Esophagus muscularis mucosa (tissue), 4 donors: Measurements from ENCODE around the gene S1PR3.

Experiments
- EP300 ChIP-seq: sonication (generic); formaldehyde crosslinking; IDR thresholded peaks from one replicate; pipeline ENCODE4 v1.6.1; 2017; ENCODE audit warnings: antibody characterized with exemption
- POLR2A ChIP-seq: fragments of 450-650 bp; IDR thresholded peaks from one replicate; pipeline ENCODE4 v1.6.1; 2017; ENCODE audit warnings: antibody characterized with exemption, moderate library complexity, mild to moderate bottlenecking, low read depth
- POLR2AphosphoS5 ChIP-seq, 2 donors: sonication (generic); formaldehyde crosslinking; IDR thresholded peaks; one replicate each; pipeline ENCODE4 v1.6.1; 2017; ENCODE audit warnings: antibody characterized with exemption in 2 of 2
- TF ChIP-seq, protein P1 (sequence below), 3 experiments: fragments of 200-600 bp in 2 of 3; fragments of 450-650 bp in 1 of 3; sonication (generic) in 2 of 3; IDR thresholded peaks; one replicate each; pipeline ENCODE4 v1.5.1; 2017 to 2019; ENCODE audit warnings: antibody characterized with exemption in 3 of 3, mild to moderate bottlenecking in 2 of 3, moderate library complexity in 1 of 3

DNA sequence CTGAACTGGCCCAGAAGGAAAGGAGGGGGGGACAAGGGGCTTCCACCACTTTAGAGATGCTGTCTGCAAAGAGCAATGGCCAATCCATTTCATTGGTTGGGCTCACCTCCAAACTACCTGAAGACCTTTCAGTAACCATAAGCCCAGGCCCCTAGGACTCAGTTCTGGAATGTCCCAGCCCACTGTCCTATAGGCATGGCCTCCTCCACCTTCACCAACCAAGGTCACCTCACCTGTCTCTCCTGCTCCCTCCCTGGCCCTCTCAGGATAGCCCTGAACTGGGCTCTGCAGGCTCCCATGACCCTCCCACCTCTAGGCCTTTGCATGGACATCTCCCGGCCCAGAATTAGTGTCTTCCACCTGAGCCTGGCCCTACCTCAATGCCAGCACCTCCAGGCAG, 22.4 kb downstream of the S1PR3 start:
- TF ChIP-seq EP300 (no peak), POLR2AphosphoS5 (IDR thresholded peaks at IDR 0.05) (no peak), POLR2A (no peak)
- TF ChIP-seq, protein P1, sequence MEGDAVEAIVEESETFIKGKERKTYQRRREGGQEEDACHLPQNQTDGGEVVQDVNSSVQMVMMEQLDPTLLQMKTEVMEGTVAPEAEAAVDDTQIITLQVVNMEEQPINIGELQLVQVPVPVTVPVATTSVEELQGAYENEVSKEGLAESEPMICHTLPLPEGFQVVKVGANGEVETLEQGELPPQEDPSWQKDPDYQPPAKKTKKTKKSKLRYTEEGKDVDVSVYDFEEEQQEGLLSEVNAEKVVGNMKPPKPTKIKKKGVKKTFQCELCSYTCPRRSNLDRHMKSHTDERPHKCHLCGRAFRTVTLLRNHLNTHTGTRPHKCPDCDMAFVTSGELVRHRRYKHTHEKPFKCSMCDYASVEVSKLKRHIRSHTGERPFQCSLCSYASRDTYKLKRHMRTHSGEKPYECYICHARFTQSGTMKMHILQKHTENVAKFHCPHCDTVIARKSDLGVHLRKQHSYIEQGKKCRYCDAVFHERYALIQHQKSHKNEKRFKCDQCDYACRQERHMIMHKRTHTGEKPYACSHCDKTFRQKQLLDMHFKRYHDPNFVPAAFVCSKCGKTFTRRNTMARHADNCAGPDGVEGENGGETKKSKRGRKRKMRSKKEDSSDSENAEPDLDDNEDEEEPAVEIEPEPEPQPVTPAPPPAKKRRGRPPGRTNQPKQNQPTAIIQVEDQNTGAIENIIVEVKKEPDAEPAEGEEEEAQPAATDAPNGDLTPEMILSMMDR (IDR thresholded peaks at IDR 0.05) = no peak
